Measurements from ENCODE around the gene DLL4. TPM values are rescaled to one million over a fixed set of nuclear protein-coding genes. Genes with fewer than 3 reads are reported as not detected.

DLL4 gene
- total and polyA plus RNA-seq, 2 experiments from 2014 or later = 2.3 TPM; not detected in 1

DNA sequence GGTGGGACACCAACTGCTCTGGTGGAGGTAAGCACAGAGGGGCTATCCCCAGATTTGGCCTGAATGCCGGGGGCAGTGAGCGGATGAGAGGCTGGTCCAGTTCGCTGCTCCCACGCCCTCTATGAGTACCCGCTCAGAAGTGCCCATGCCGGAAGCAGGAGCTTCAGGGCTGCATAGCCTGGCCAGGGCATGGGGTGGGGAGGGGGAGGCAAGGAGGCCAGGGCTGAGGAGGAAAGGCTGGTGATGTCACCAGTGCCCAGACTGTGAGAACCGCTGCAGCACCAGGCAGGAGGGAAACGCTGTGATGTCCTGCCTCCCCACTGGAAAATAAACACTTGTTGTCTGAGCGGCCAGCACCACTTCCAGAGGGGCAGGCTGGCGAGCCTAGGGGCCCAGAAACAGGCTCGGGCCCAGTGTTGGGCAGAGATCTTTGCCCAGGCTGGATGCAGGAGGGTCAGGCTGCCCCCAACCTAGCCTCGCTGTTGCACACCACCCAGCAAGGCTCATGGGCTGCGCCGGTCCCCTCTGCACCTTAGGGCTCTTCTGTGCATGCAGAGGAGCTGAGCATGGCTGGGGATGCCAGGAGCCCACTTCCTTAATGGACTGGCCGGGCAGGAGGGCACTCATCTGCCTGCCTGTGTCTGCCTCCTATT lies 10.9 kb upstream of the DLL4 start:
- no peaks in the 10 kb centered on the region for H3K27me3 ChIP-seq
- H3K4me2 ChIP-seq = no peak overlapping the region
- H3K27ac ChIP-seq = no peak overlapping the region
- H3K79me2 ChIP-seq = no peaks in the 10 kb centered on the region
- peaks cover 10% of the 10 kb centered on the region for H3K4me1 ChIP-seq (ENCODE audit: insufficient read depth)
- no peaks in the 10 kb centered on the region for H3K9me2 ChIP-seq (replicated peaks; ENCODE audit: insufficient read depth)
- H3K9me3 ChIP-seq (ENCODE audit: low read depth) = no peaks in the 10 kb centered on the region
- H3K4me3 ChIP-seq = no peak overlapping the region
- H3K36me3 ChIP-seq (replicated peaks; ENCODE audit: insufficient read depth, low read depth) = no peaks in the 10 kb centered on the region
- no peak overlapping the region for H2AFZ ChIP-seq
- WGBS (ENCODE audit: low lambda C conversion rate, missing lambda C conversion rate) = 89% methylated on average over 15 of the region's 15 CpGs
- H4K20me1 ChIP-seq (ENCODE audit: insufficient read depth, poor library complexity, severe bottlenecking) = no peaks in the 10 kb centered on the region
- TF ChIP-seq, protein P1, sequence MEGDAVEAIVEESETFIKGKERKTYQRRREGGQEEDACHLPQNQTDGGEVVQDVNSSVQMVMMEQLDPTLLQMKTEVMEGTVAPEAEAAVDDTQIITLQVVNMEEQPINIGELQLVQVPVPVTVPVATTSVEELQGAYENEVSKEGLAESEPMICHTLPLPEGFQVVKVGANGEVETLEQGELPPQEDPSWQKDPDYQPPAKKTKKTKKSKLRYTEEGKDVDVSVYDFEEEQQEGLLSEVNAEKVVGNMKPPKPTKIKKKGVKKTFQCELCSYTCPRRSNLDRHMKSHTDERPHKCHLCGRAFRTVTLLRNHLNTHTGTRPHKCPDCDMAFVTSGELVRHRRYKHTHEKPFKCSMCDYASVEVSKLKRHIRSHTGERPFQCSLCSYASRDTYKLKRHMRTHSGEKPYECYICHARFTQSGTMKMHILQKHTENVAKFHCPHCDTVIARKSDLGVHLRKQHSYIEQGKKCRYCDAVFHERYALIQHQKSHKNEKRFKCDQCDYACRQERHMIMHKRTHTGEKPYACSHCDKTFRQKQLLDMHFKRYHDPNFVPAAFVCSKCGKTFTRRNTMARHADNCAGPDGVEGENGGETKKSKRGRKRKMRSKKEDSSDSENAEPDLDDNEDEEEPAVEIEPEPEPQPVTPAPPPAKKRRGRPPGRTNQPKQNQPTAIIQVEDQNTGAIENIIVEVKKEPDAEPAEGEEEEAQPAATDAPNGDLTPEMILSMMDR (IDR thresholded peaks at IDR 0.05; ENCODE audit: poor library complexity) = no peak
- no peak for TF ChIP-seq EZH2 (IDR thresholded peaks at IDR 0.05; ENCODE audit: borderline replicate concordance)
- no peak for TF ChIP-seq EZH2phosphoT487 (IDR thresholded peaks at IDR 0.05; ENCODE audit: low read depth, severe bottlenecking, unreplicated experiment)
- DNase-seq (ENCODE audit: low spot score) = no peak

DNA sequence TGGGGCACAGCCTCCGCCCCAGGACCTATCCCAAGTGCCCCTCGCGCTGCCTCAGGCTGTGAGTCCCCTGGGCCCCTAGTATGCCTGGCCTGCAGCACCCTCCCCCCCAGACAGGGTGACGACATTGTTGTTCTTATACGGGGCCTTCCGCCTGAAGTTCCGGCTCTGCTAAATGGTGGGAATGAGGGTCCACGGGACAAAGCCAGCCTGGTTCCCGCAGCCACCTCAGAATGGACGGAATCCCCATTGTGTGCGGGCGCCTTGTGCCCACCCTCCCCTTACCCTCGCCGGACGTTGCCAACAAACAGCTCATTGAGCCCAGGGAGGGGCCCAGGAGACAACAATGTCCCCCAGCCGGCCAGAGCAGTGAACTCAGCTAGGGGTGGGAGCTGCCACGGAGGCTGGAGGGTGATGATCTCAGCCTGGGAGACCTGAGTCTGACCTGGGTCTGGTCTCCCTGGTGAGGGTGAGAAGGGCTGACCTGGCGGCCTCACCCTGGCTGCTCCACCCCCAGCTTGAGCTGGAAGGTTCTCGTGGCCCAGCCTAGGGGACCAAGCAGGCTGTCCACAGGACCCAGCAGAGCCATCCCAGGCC lies 10.2 kb upstream of the DLL4 start:
- H3K36me3 ChIP-seq (replicated peaks; ENCODE audit: insufficient read depth, low read depth) = no peaks in the 10 kb centered on the region
- H2AFZ ChIP-seq = no peak overlapping the region

DNA sequence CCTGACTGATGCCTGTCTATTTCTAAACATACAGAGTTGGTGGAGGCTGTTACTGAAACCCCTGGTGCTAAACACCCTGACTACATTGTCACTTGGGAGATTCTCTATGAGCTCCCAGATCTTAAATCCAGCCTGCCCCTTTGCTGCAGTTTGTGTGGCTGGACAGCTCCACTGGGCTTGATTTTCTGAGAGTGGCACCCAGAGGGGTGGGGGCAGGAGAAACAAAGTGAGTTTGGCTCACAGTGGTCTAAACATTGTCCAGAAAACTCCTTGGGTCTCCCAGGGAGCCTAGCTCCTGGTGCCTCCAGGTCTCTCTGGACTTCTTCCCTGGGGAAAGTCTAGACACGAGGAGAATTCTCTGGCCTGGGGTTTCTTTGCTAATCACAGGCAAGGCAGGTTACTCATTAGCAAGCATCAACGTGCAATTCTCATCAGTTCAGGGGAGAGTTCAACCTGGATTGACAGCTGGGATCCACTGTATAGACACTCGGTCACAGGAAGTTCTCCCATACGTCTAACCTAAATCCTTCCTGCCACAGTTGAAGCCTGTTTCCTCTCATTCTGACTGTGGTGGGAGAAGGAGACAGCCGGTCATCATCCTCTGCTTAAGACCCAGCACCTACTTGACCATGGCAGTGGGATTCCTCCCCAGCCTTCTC lies 7.1 kb upstream of the DLL4 start:
- H3K4me3 ChIP-seq = no peak overlapping the region
- peak; percentile 58 for DNase-seq (ENCODE audit: low spot score)
- peaks cover 33% of the 10 kb centered on the region for H3K27me3 ChIP-seq
- TF ChIP-seq EZH2 (IDR thresholded peaks at IDR 0.05; ENCODE audit: borderline replicate concordance) = no peak
- H3K79me2 ChIP-seq = no peaks in the 10 kb centered on the region
- H3K9me2 ChIP-seq (replicated peaks; ENCODE audit: insufficient read depth) = no peaks in the 10 kb centered on the region
- peaks cover 28% of the 10 kb centered on the region for H3K4me1 ChIP-seq (ENCODE audit: insufficient read depth)
- no peaks in the 10 kb centered on the region for H3K36me3 ChIP-seq (replicated peaks; ENCODE audit: insufficient read depth, low read depth)
- H3K9me3 ChIP-seq (ENCODE audit: low read depth) = no peaks in the 10 kb centered on the region
- H3K27ac ChIP-seq = peak overlapping the region; percentile 37
- no peak overlapping the region for H2AFZ ChIP-seq
- no peaks in the 10 kb centered on the region for H4K20me1 ChIP-seq (ENCODE audit: insufficient read depth, poor library complexity, severe bottlenecking)
- no peak overlapping the region for H3K4me2 ChIP-seq
- 58% methylated on average over 5 of the region's 5 CpGs for WGBS (ENCODE audit: low lambda C conversion rate, missing lambda C conversion rate)

More for the DNA sequence above, 10.2 kb upstream of the DLL4 start:
- no peaks in the 10 kb centered on the region for H4K20me1 ChIP-seq (ENCODE audit: insufficient read depth, poor library complexity, severe bottlenecking)
- H3K79me2 ChIP-seq = no peaks in the 10 kb centered on the region
- H3K4me1 ChIP-seq (ENCODE audit: insufficient read depth) = peaks cover 10% of the 10 kb centered on the region
- TF ChIP-seq EZH2phosphoT487 (IDR thresholded peaks at IDR 0.05; ENCODE audit: low read depth, severe bottlenecking, unreplicated experiment) = no peak
- TF ChIP-seq EZH2 (IDR thresholded peaks at IDR 0.05; ENCODE audit: borderline replicate concordance) = no peak
- TF ChIP-seq, protein P1 (IDR thresholded peaks at IDR 0.05; ENCODE audit: poor library complexity) = no peak
- no peaks in the 10 kb centered on the region for H3K9me3 ChIP-seq (ENCODE audit: low read depth)
- H3K9me2 ChIP-seq (replicated peaks; ENCODE audit: insufficient read depth) = no peaks in the 10 kb centered on the region
- 70% methylated on average over 18 of the region's 19 CpGs for WGBS (ENCODE audit: low lambda C conversion rate, missing lambda C conversion rate)
- H3K4me2 ChIP-seq = no peak overlapping the region
- peaks cover 3% of the 10 kb centered on the region for H3K27me3 ChIP-seq
- no peak for DNase-seq (ENCODE audit: low spot score)
- no peak overlapping the region for H3K4me3 ChIP-seq
- no peak overlapping the region for H3K27ac ChIP-seq

DNA sequence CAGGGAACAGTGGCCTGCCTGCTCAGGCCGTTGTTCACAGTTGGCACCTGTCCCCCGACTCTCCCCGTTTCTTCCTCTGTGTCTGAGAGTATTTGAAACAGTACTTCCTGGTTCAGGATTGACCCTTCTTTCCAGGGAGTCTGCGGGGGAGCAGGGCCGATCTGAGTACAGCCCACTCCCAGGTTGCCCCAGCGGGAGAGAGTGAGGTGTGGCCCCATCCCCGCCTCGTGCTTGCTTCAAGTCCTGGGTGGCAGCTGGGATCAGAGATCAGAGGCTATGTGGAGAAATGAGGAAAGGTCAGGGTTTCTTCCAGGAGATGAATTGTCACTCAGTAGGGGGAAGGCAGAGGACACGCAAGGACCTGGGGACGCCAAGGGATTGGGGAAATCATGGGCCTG lies 6.5 kb upstream of the DLL4 start:
- H3K27me3 ChIP-seq = peaks cover 38% of the 10 kb centered on the region
- no peak overlapping the region for H2AFZ ChIP-seq
- H3K36me3 ChIP-seq (replicated peaks; ENCODE audit: insufficient read depth, low read depth) = no peaks in the 10 kb centered on the region
- no peak for TF ChIP-seq EZH2phosphoT487 (IDR thresholded peaks at IDR 0.05; ENCODE audit: low read depth, severe bottlenecking, unreplicated experiment)
- no peak for TF ChIP-seq EZH2 (IDR thresholded peaks at IDR 0.05; ENCODE audit: borderline replicate concordance)
- TF ChIP-seq, protein P1 (IDR thresholded peaks at IDR 0.05; ENCODE audit: poor library complexity) = no peak
- no peaks in the 10 kb centered on the region for H3K9me2 ChIP-seq (replicated peaks; ENCODE audit: insufficient read depth)
- 70% methylated on average over 10 of the region's 10 CpGs for WGBS (ENCODE audit: low lambda C conversion rate, missing lambda C conversion rate)
- H3K4me3 ChIP-seq = no peak overlapping the region
- no peaks in the 10 kb centered on the region for H3K9me3 ChIP-seq (ENCODE audit: low read depth)
- H3K4me1 ChIP-seq (ENCODE audit: insufficient read depth) = peaks cover 30% of the 10 kb centered on the region
- H3K79me2 ChIP-seq = no peaks in the 10 kb centered on the region
- H3K27ac ChIP-seq = no peak overlapping the region
- H3K4me2 ChIP-seq = no peak overlapping the region
- no peak for DNase-seq (ENCODE audit: low spot score)
- H4K20me1 ChIP-seq (ENCODE audit: insufficient read depth, poor library complexity, severe bottlenecking) = peaks cover 2% of the 10 kb centered on the region
